ENCODE measurements around the gene CARD10. TPM values are rescaled to one million over a fixed set of nuclear protein-coding genes. Genes with fewer than 3 reads are reported as not detected.

The CARD10 gene
- total and polyA plus RNA-seq, 2 of the 8 experiments (the other 6 are each of a cell fraction or from before 2014, with no cell fraction given): 13.5 to 14.4 TPM

DNA sequence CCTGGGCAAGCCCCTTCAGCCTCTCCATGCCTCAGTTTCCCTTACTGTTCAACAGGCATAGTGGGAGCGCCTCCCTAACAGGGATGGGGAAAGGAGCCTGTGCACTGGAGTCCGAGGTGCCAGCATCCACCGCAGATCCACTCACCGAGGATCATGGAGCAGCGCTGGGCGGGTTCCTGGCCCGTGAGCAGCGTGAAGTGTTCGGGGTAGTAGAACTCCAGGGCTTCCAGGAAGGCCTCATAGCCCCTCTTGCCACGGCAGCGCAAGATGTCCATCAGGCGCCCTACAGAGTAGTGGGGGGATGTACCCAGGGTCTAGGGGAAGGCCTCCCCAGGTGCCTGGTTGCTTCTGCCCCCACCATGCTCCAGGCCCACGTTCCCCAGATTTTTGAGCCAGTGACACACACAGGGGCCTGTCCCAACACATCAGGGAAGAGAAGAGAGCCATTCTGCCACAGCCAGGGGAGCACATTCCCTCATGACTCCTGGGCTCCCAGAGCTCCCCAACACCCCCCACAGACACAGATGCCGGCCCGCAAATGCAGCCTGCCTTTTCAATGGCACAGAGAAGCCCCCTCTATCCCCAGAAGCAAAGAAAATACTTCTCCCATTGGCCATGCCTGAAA, 1.3 kb downstream of the CARD10 start:
- Histone ChIP-seq H3K79me2 (ENCODE audit: control insufficient read depth in 1 of 2, insufficient read depth in 2 of 2, low read length in 2 of 2) (no peaks in the 10 kb centered on the region), H3K18ac (ENCODE audit: extremely low read depth, low read length) (no peak overlapping the region), H2BK15ac (ENCODE audit: low read length) (no peak overlapping the region), H2BK12ac (ENCODE audit: low read depth, low read length) (no peak overlapping the region), H3K4ac (replicated peaks; ENCODE audit: insufficient read length, low read depth, low read length) (no peak overlapping the region), H2AK5ac (ENCODE audit: low read depth, low read length) (no peak overlapping the region), H4K5ac (ENCODE audit: insufficient read length, low read depth, low read length) (no peak overlapping the region), H3K14ac (ENCODE audit: insufficient read length) (no peak overlapping the region), H3K79me1 (ENCODE audit: low read depth, low read length) (no peaks in the 10 kb centered on the region), H3K9me3 (ENCODE audit: insufficient read depth in 2 of 2, low read depth in 1 of 2, low read length in 1 of 2) (no peaks in the 10 kb centered on the region), H4K8ac (ENCODE audit: extremely low read depth, insufficient read depth, low read length) (no peak overlapping the region), H4K20me1 (replicated peaks in 1 of 2; ENCODE audit: control insufficient read depth in 1 of 2, insufficient read depth in 2 of 2, low read length in 2 of 2) (peaks cover 0 to 1% of the 10 kb centered on the region in 2 experiments), H3K27ac (ENCODE audit: low read depth, low read length) (no peak overlapping the region), H2BK120ac (replicated peaks; ENCODE audit: low read depth, low read length) (no peak overlapping the region), H3K56ac (replicated peaks; ENCODE audit: insufficient read length, low read depth, low read length) (no peak overlapping the region), H3K23me2 (ENCODE audit: low read depth, low read length) (peaks cover 10% of the 10 kb centered on the region; the same call in 1 of the 2 replicates), H3K36me3 (ENCODE audit: control insufficient read depth in 2 of 4, insufficient read depth in 4 of 4, low read length in 3 of 4) (no peaks in the 10 kb centered on the region), H3K4me2 (ENCODE audit: insufficient read depth in 1 of 2, low read depth in 2 of 2, low read length in 2 of 2) (peak overlapping the region in 1 of 2 experiments; percentile 66; a peak in 1 of 4 replicates), H3K9ac (replicated peaks in 1 of 4; ENCODE audit: extremely low read depth in 1 of 4, low read depth in 3 of 4, low read length in 3 of 4) (no peak overlapping the region), H3K27me3 (replicated peaks in 1 of 4; ENCODE audit: control insufficient read depth in 3 of 4, extremely low read depth in 1 of 4, insufficient read depth in 3 of 4, low read length in 3 of 4) (peaks cover 7 to 25% (median 16%) of the 10 kb centered on the region in 4 experiments; a peak in 6 of 7 replicates), H4K91ac (replicated peaks; ENCODE audit: insufficient read length, low read length) (no peak overlapping the region), H3K4me3 (ENCODE audit: extremely low read depth in 1 of 4, insufficient read depth in 2 of 4, low read depth in 3 of 4, low read length in 4 of 4) (peak overlapping the region in 1 of 4 experiments; percentile 68; a peak in 2 of 8 replicates), H2BK5ac (ENCODE audit: low read depth, low read length) (no peak overlapping the region), H2AFZ (ENCODE audit: low read length) (no peak overlapping the region), H3K4me1 (replicated peaks in 1 of 4; ENCODE audit: control insufficient read depth in 3 of 4, insufficient read depth in 4 of 4, low read length in 3 of 4) (peaks cover 0 to 7% (median 4%) of the 10 kb centered on the region in 4 experiments; a peak in 3 of 7 replicates), H2BK20ac (ENCODE audit: low read length) (no peak overlapping the region), H3K23ac (ENCODE audit: insufficient read length) (no peak overlapping the region)
- no peak for DNase-seq (ENCODE audit: low read depth in 1 of 2, low spot score in 2 of 2)
- ChIA-PET CTCF (ENCODE audit: partially characterized antibody) (interaction anchor here (0.9 to 1.8 kb wide), 4 partner anchors 10 to 45 kb away, joined by 3 to 4 read pairs (median 3); no protein-coding TSS in a partner anchor), POLR2A (ENCODE audit: partially characterized antibody) (no interaction called here)
- WGBS, 2 experiments (ENCODE audit: extremely low coverage in 1 of 2, insufficient coverage in 1 of 2, insufficient read length in 1 of 2, insufficient replicate concordance in 2 of 2, low coverage in 1 of 2, low lambda C conversion rate in 2 of 2, missing lambda C conversion rate in 1 of 2): 85% methylated on average over 15 of the region's 15 CpGs; no CpG with 5 or more reads in 1 of the 2 experiments
- FAIRE-seq: no peak
- TF ChIP-seq CBX8 (IDR thresholded peaks at IDR 0.05; ENCODE audit: borderline replicate concordance, low read depth, low read length) (no peak), JUND (IDR thresholded peaks at IDR 0.05; ENCODE audit: low read length) (no peak), NANOG (IDR thresholded peaks at IDR 0.05; ENCODE audit: insufficient read depth, low read depth, low read length, poor library complexity, severe bottlenecking) (no peak), CTBP2 (IDR thresholded peaks at IDR 0.05; ENCODE audit: borderline replicate concordance, insufficient read depth, insufficient read length, low read length) (no peak)
- TF ChIP-seq, protein P1, sequence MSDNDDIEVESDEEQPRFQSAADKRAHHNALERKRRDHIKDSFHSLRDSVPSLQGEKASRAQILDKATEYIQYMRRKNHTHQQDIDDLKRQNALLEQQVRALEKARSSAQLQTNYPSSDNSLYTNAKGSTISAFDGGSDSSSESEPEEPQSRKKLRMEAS (IDR thresholded peaks at IDR 0.05): no peak
